HG03442 (cell line): ENCODE measurements around the gene CSNK2A3.
"Not testable (repeated sequence)": the region's sequence is repeated elsewhere in the genome, so short reads cannot be mapped to it uniquely, and the experiment has no call there.

Experiments
- ATAC-seq: cut with Tn5 transposase; IDR thresholded peaks from one replicate; pipeline ENCODE4 v1.9.1; 2021; ENCODE audit warnings: mild to moderate bottlenecking, moderate library complexity; ENCODE audit not compliant: unreplicated experiment

Gene CSNK2A3

GRCh38 chr11:11352878-11353277 lies at the start of gene CSNK2A3:
CSNK2A3 (minus strand) TSS chr11:11353250; CDS start chr11:11353119, 131 bp downstream.
- not testable (repeated sequence) for ATAC-seq

- ATAC-seq: no peak
Measured at GRCh38 chr11:11401960-11402535, 49.0 kb upstream of the CSNK2A3 start.

GRCh38 chr11:11400635-11401232 lies 47.7 kb upstream of the CSNK2A3 start:
- ATAC-seq: no peak

DNA sequence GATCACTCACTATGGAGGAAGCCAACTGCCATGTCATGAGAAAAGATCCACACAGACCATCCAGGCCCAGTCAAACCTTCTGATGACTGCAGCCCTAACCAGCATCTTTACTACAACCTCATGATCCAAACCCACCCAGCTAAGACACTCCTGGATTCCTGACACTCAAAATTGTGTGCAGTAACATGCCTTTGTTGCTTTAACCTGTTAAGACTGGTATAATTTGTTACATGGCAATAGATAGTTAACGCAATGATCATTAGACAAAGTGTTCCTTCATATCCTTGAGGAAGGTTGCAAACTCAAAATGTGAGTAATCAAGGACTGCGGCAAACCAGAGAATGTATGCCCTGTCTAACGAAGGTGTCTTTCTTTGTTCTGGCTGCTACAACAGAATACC lies 47.1 kb upstream of the CSNK2A3 start:
- ATAC-seq: no peak

GRCh38 chr11:11397781-11398180 lies 44.7 kb upstream of the CSNK2A3 start:
- no peak for ATAC-seq

DNA sequence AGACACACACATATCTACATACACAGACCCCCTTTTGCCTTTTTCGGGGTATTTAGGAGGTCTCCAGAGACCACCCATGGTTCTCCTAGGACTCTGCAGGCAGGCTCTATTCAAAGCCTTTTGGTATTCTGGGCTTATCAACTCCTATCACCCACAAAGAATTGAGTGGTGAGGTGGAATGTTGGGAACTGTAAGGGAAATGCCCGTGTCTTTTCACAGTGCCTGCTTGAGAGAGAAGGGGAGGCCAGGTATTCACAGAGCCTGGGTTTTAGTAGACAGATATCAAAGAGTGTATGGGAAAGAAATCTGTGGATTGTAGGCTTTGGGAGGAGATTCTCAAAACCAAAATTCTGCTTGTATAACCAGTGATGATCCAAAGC lies 44.0 kb upstream of the CSNK2A3 start:
- no peak for ATAC-seq

- ATAC-seq: no peak
Measured at GRCh38 chr11:11396301-11397035, 43.4 kb upstream of the CSNK2A3 start.

DNA sequence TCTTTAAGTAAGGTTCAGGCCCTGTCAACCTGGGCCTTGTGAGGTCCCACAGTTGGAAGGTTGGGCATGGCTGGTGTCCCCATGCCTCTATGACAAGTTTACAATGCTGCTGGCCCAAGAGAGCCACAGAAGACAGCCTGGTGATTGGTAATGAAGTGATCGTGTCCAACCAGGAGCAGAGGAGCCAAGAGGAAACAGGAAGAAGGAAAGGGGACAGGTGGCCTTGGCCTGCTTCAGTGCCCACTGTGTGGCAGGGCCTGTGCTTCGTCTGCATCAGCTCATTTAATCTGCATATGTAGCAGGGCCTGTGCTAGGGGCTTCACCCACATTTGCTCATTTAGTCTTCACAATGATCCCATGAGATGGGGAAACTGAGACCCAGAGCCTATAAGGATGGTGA lies 42.1 kb upstream of the CSNK2A3 start:
- ATAC-seq: no peak

GRCh38 chr11:11394241-11394640 lies 41.2 kb upstream of the CSNK2A3 start:
- no peak for ATAC-seq

DNA sequence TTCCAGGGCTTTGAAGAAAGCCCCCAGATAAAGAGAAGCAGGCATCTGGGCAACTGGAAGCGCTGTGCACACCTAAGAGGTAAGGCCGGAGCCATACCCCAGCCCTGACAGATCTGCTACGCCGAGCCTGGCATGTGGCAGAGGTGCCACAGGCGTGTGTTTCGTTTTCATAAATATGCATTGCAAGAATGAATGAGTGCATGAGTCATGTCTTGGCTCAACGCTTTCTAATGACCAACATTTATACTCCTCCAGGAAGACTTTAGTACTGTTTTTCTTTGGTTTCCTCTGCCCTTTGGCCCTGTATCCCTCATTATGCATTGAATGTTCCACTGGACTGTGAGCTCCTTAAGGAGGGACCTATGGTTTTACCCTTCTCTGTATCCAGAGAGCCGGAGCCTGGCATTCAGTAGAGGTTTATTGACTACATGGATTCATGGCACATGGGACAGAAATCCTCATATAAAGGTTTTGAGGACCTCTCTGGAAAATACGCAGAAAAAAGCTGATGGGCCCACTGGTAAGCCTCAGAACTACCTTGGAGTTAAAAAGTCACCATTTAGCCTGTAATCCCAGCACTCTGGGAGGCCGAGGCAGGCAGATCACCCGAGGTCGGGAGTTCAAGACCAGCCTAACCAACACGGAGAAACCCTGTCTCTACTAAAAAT lies 38.9 kb upstream of the CSNK2A3 start:
- ATAC-seq: no peak

DNA sequence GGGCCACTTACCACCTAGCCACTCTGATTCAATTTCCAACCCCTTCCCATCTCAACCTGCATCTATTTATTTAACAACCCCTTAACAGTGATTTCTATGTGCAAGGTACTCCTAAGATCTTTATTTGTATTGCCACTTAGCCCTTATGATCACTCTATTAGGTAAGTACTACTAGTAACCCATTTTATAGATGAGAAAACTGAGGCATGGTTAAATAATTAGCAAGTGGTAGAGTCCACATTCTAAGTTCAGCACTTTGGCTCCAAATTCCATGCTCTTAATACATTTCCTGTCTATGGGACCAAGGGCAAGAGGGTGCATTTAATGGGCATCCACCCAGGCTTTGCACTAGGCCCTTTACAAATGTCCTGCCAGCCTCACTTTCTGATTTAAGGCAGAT lies 38.1 kb upstream of the CSNK2A3 start:
- ATAC-seq: no peak

- ATAC-seq: no peak
Measured at GRCh38 chr11:11390068-11390771, 37.2 kb upstream of the CSNK2A3 start.

DNA sequence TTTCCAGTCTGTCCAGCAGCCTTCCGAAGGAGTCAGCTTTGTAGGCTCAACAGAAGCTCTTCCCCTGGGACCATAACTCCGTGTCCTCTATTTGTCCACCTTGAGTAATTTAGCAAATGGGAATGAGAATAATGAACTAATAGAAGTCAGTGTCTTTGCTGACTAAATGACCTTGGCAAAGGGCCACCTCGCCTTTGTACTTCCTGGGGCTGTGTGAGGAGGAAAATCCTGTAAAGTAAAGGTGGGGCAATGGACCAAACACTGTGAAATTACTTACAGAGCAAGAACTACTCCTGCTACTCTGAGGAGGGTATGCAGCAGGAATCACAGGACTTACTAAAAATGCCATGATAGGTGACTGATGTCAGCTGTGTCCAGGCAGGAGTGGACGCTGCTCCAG lies 36.2 kb upstream of the CSNK2A3 start:
- ATAC-seq: no peak

DNA sequence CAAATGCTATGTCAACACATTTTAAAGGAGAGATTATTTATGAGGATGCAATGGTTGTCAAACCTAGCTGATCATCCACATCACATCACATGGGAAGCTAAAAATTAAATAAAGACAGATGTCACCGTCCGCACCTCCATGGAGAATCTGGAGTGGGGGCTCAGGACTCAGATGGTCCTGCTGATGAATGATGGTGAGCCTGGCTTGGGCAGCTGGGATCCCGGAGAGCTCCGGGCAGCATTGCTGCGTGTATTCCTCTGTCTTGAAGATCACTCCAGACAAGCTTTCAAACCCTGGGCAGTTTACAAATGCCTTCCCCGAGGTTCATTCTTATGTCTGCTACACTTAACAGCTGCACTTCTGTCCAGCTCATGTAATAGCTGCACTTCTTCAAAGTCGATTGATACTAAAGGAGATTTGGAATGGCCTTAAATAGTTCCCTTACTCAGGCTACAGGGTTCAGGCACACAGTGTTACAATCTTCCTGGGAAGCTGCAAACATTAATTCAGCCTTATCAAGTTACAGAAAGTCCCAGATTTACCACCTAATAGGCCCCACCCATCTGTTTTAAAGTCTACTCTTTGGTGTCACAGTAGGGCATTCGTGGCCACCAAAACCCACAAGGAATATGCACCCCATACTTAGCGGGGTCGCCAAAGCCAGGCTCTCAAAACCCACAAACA lies 34.7 kb upstream of the CSNK2A3 start:
- no peak for ATAC-seq

- no peak for ATAC-seq
Measured at GRCh38 chr11:11387207-11387606, 34.2 kb upstream of the CSNK2A3 start.

- ATAC-seq: no peak
Measured at GRCh38 chr11:11384829-11385228, 31.8 kb upstream of the CSNK2A3 start.

DNA sequence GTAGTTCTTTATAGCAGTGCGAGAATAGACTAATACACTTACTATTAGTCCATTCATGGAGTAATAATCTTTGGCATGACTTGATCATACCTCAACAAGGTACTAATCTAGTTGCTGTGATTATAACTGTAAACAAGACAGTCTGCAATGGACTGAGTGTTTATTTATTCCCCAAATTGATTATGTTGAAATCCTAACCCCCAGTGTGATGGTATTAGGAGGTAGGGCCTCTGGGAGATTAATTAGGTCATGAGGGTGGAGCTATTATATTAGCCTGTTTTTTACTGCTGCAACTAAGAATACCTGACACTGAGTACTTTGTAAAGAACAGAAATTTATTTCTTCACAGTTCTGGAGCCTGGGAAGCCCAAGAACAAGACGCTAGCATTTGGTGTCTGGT lies 30.9 kb upstream of the CSNK2A3 start:
- ATAC-seq: no peak

DNA sequence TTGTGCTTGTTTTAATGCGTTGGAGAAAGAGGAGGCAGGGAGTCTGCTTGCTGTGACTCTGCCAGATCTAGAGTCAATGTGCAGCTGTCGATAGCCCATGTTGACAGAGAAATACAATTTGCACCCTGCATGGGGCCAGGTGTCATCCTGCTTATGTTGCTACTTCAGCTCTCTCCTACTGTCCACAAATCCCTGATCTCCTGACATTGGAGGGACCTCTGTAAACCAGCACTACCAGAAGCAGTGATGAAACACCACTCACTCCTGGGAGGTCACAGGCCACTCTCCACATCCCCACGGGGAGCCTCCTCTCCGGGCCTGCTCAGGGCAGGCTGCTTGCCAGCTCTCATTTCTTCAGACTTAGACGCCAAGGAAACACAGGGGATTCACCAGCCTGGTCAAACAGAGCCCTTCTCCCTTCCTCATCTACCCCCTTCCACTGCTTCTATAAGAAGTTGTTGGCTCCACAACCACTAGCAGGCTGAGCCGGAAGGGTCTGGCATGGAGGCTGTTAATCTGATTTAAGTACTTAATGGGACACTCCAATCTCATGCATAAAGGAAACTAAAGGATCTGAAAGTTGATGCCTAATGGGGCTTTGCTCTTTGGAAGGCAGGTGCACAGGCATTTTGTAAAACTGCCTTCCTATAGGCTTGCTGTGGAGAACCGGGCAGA lies 29.9 kb upstream of the CSNK2A3 start:
- no peak for ATAC-seq

DNA sequence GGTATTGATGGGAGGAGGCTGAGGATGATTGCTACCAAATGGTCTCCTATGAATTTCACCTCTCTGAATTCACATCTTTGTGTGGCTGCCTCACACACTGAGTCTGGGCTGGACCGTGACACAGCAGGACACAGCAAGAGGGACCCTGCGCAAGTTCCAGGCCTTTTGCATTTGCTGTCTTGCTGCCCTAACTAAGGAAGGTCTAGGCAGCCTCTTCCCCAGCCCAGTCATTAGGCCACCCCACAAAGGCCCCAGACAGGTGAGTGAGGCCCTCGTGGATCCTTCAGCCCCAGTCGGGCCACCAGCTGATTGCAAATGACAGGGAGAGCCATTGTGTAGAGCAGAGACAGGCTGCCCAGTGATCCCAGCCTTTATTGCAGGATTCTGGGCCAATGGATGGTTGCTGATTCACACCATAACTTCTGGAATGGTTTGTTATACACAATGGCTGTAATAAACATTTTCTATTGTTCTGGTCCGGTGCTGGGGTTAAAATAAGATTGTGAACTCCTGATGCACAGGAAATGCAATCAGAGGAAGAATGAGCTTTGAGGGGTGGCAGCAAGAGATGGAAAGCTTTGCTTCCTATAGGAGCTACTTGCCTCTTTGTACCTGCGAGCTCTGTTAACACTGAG lies 28.5 kb upstream of the CSNK2A3 start:
- ATAC-seq: no peak

DNA sequence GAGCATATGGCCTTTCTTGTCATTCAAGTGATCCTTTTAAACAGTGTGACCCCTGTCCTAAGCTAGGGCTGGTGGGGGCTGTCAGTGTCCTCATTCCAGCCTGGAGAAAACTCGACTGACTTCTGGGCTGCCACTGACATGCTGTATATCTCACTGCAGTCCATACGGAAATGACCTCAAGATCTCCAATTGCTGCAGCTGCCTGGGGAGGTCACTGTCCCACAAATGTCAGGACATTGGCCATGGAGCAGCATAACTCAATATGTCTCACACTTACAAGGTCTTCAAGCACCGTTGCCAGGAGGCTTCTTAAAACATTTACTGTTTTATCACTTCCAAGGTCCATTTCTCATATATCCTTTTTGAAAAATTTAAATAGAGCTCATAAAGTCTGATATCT lies 27.8 kb upstream of the CSNK2A3 start:
- ATAC-seq: no peak
